ENCODE data around the gene DCDC2. TPM values are rescaled to one million over a fixed set of nuclear protein-coding genes. Genes with fewer than 3 reads are reported as not detected.
A peak's percentile ranks its signal among the peaks of the same experiment; 100 is the strongest.
"Not testable (repeated sequence)": the region's sequence is repeated elsewhere in the genome, so short reads cannot be mapped to it uniquely, and the experiment has no call there.

The DCDC2 gene
- total RNA-seq, 1 experiment from 2014 or later: 191 TPM

GRCh38 chr6:24145690-24146131 is 212.1 kb downstream of the DCDC2 start:
- Mint-ChIP-seq H3K9me3 (ENCODE audit: unreplicated experiment) (peaks cover under 1% of the 10 kb centered on the region), H3K4me3 (ENCODE audit: unreplicated experiment) (no peak overlapping the region), H3K4me1 (ENCODE audit: low read depth, unreplicated experiment) (peaks cover 40% of the 10 kb centered on the region), H3K27ac (ENCODE audit: unreplicated experiment) (peak overlapping the region; percentile 95), H3K27me3 (ENCODE audit: insufficient read depth, unreplicated experiment) (no peaks in the 10 kb centered on the region), H3K36me3 (ENCODE audit: insufficient read depth, unreplicated experiment) (peaks cover 51% of the 10 kb centered on the region)
- Histone ChIP-seq H3K4me1 (peaks cover 40% of the 10 kb centered on the region), H3K4me3 (ENCODE audit: low read depth, low read length) (no peak overlapping the region), H3K9me3 (no peaks in the 10 kb centered on the region), H3K27me3 (replicated peaks; ENCODE audit: control insufficient read depth, insufficient read depth, low read length) (no peaks in the 10 kb centered on the region), H3K36me3 (ENCODE audit: control insufficient read depth, insufficient read depth, low read length) (no peaks in the 10 kb centered on the region; the same call in 1 of the 2 replicates)
- POLR2A ChIA-PET: interaction anchor here (0.6 kb wide), 1 partner anchor 177 kb away, joined by 3 read pairs; no protein-coding TSS in a partner anchor
- CTCF ChIA-PET: no interaction called here
- TF ChIP-seq CTCF (IDR thresholded peaks at IDR 0.05; ENCODE audit: insufficient read depth in 1 of 2, low read depth in 1 of 2, low read length in 1 of 2, severe bottlenecking in 1 of 2, unreplicated experiment in 1 of 2): no peak
- DNase-seq: no peak
- no TSS peak for BruUV-seq (replicated peaks)
- intact Hi-C loops (cut with micrococcal nuclease; ENCODE audit: unreplicated experiment): no loop called here

- H3K9me3 Mint-ChIP-seq (ENCODE audit: unreplicated experiment); CTCF ChIA-PET; BruUV-seq (replicated peaks); intact Hi-C loops (cut with micrococcal nuclease; ENCODE audit: unreplicated experiment); H3K27me3 Mint-ChIP-seq (ENCODE audit: insufficient read depth, unreplicated experiment); H3K27ac Mint-ChIP-seq (ENCODE audit: unreplicated experiment); DNase-seq; H3K36me3 ChIP-seq (ENCODE audit: control insufficient read depth, insufficient read depth, low read length); H3K4me3 ChIP-seq (ENCODE audit: low read depth, low read length); POLR2A ChIA-PET; H3K27me3 ChIP-seq (replicated peaks; ENCODE audit: control insufficient read depth, insufficient read depth, low read length); H3K9me3 ChIP-seq; H3K4me3 Mint-ChIP-seq (ENCODE audit: unreplicated experiment): not testable (repeated sequence)
- H3K4me1 Mint-ChIP-seq (ENCODE audit: low read depth, unreplicated experiment): peaks cover 10% of the 10 kb centered on the region
- peaks cover 18% of the 10 kb centered on the region for H3K4me1 ChIP-seq
- peaks cover 37% of the 10 kb centered on the region for H3K36me3 Mint-ChIP-seq (ENCODE audit: insufficient read depth, unreplicated experiment)
Measured at GRCh38 chr6:24142733-24143132, 215.1 kb downstream of the DCDC2 start.

GRCh38 chr6:24140591-24140990 is 217.3 kb downstream of the DCDC2 start:
- H3K27me3 Mint-ChIP-seq (ENCODE audit: insufficient read depth, unreplicated experiment): no peaks in the 10 kb centered on the region
- no peak overlapping the region for H3K27ac Mint-ChIP-seq (ENCODE audit: unreplicated experiment)
- ChIA-PET CTCF (no interaction called here), POLR2A (no interaction called here)
- intact Hi-C loops (cut with micrococcal nuclease; ENCODE audit: unreplicated experiment): no loop called here
- no peak overlapping the region for H3K4me3 ChIP-seq (ENCODE audit: low read depth, low read length)
- no peak for DNase-seq
- no peaks in the 10 kb centered on the region for H3K9me3 Mint-ChIP-seq (ENCODE audit: unreplicated experiment)
- no peaks in the 10 kb centered on the region for H3K4me1 Mint-ChIP-seq (ENCODE audit: low read depth, unreplicated experiment)
- H3K4me1 ChIP-seq: no peaks in the 10 kb centered on the region
- H3K27me3 ChIP-seq (replicated peaks; ENCODE audit: control insufficient read depth, insufficient read depth, low read length): no peaks in the 10 kb centered on the region
- BruUV-seq (replicated peaks): no TSS peak
- no peak for TF ChIP-seq CTCF (IDR thresholded peaks at IDR 0.05; ENCODE audit: insufficient read depth in 1 of 2, low read depth in 1 of 2, low read length in 1 of 2, severe bottlenecking in 1 of 2, unreplicated experiment in 1 of 2)
- H3K36me3 ChIP-seq (ENCODE audit: control insufficient read depth, insufficient read depth, low read length): no peaks in the 10 kb centered on the region; the same call in 1 of the 2 replicates
- H3K36me3 Mint-ChIP-seq (ENCODE audit: insufficient read depth, unreplicated experiment): peaks cover 20% of the 10 kb centered on the region
- H3K9me3 ChIP-seq: no peaks in the 10 kb centered on the region
- no peak overlapping the region for H3K4me3 Mint-ChIP-seq (ENCODE audit: unreplicated experiment)

- no peak overlapping the region for H3K27ac Mint-ChIP-seq (ENCODE audit: unreplicated experiment)
- intact Hi-C loops (cut with micrococcal nuclease; ENCODE audit: unreplicated experiment): no loop called here
- no peak overlapping the region for H3K4me3 Mint-ChIP-seq (ENCODE audit: unreplicated experiment)
- Histone ChIP-seq H3K4me1 (no peaks in the 10 kb centered on the region), H3K27me3 (replicated peaks; ENCODE audit: control insufficient read depth, insufficient read depth, low read length) (no peaks in the 10 kb centered on the region), H3K36me3 (ENCODE audit: control insufficient read depth, insufficient read depth, low read length) (no peaks in the 10 kb centered on the region; the same call in 1 of the 2 replicates), H3K9me3 (no peaks in the 10 kb centered on the region), H3K4me3 (ENCODE audit: low read depth, low read length) (no peak overlapping the region)
- no peak for TF ChIP-seq CTCF (IDR thresholded peaks at IDR 0.05; ENCODE audit: insufficient read depth in 1 of 2, low read depth in 1 of 2, low read length in 1 of 2, severe bottlenecking in 1 of 2, unreplicated experiment in 1 of 2)
- POLR2A ChIA-PET: no interaction called here
- peaks cover 15% of the 10 kb centered on the region for H3K36me3 Mint-ChIP-seq (ENCODE audit: insufficient read depth, unreplicated experiment)
- H3K27me3 Mint-ChIP-seq (ENCODE audit: insufficient read depth, unreplicated experiment): no peaks in the 10 kb centered on the region
- DNase-seq: no peak
- no TSS peak for BruUV-seq (replicated peaks)
- no peaks in the 10 kb centered on the region for H3K4me1 Mint-ChIP-seq (ENCODE audit: low read depth, unreplicated experiment)
- CTCF ChIA-PET: no interaction called here
- no peaks in the 10 kb centered on the region for H3K9me3 Mint-ChIP-seq (ENCODE audit: unreplicated experiment)
Measured at GRCh38 chr6:24139639-24140038, 218.2 kb downstream of the DCDC2 start.

All from Caco-2 (cell line).